Panc1 (cell line): ENCODE data around the gene TAX1BP1. TPM values are rescaled to one million over a fixed set of nuclear protein-coding genes. Genes with fewer than 3 reads are reported as not detected.

Experiments used
- ATAC-seq: fragments of 200-7000 bp; cut with Tn5 transposase; 2 replicates; pipeline ENCODE4 v1.9.1; 2020; ENCODE audit warnings: mild to moderate bottlenecking, moderate library complexity
- BruUV-seq: library from RNA; stranded (reverse); fragments of 400-500 nt; replicated peaks from 2 replicates; lab custom pipeline; 2021; lab: Mats Ljungman, UMichigan
- CTCF ChIA-PET: fragments of 300-600 bp; sonication (Branson Sonifier 250); formaldehyde crosslinking; loops from one replicate; lab custom pipeline; 2022; ENCODE audit warnings: antibody characterized with exemption; lab: Charles Lee
- POLR2A ChIA-PET: fragments of 300-600 bp; sonication (Branson Sonifier 250); formaldehyde crosslinking; loops from one replicate; lab custom pipeline; 2022; ENCODE audit warnings: antibody characterized with exemption; lab: Charles Lee
- DNase-seq: peaks from one replicate; pipeline ENCODE4 v3.0.0-alpha.2; 2010; ENCODE audit warnings: low read depth, low spot score
- H3K27ac ChIP-seq: 2 replicates; pipeline ENCODE4 v1.5.1; 2011; ENCODE audit warnings: mild to moderate bottlenecking, low read length, inconsistent platforms
- H3K27me3 ChIP-seq: fragments of 200-500 bp; sonication (Bioruptor generic); 2 replicates; pipeline ENCODE4 v1.6.0; 2014; ENCODE audit warnings: low read length, inconsistent platforms; ENCODE audit not compliant: control insufficient read depth, insufficient read depth
- H3K36me3 ChIP-seq: fragments of 200-500 bp; sonication (Bioruptor generic); 2 replicates; pipeline ENCODE4 v1.5.1; 2014; ENCODE audit warnings: inconsistent platforms, mild to moderate bottlenecking, low read length, moderate library complexity; ENCODE audit not compliant: control insufficient read depth, insufficient read depth
- H3K4me1 ChIP-seq: 2 replicates; pipeline ENCODE4 v1.5.1; 2011; ENCODE audit warnings: inconsistent platforms, mild to moderate bottlenecking, low read length, moderate library complexity; ENCODE audit not compliant: control insufficient read depth, insufficient read depth
- H3K4me3 ChIP-seq, 2 experiments: 2 replicates each; pipeline ENCODE4 v1.5.1; 2011 to 2012; ENCODE audit warnings: low read depth in 2 of 2, low read length in 2 of 2, mild to moderate bottlenecking in 2 of 2, inconsistent platforms in 1 of 2, moderate library complexity in 1 of 2
- H3K9me3 ChIP-seq: fragments of 200-500 bp; sonication (Bioruptor generic); 2 replicates; pipeline ENCODE4 v1.5.1; 2014; ENCODE audit warnings: low read depth, mild to moderate bottlenecking, inconsistent platforms, low read length, moderate library complexity; ENCODE audit not compliant: control insufficient read depth, insufficient read depth
- POLR2AphosphoS5 ChIP-seq: IDR thresholded peaks from 2 replicates; pipeline ENCODE4 v1.6.1; 2012; ENCODE audit warnings: mild to moderate bottlenecking, low read depth, low read length, moderate library complexity
- SIN3A ChIP-seq: IDR thresholded peaks from 2 replicates; pipeline ENCODE4 v1.6.1; 2012; ENCODE audit warnings: low read depth, mild to moderate bottlenecking, low read length, moderate library complexity, borderline replicate concordance; ENCODE audit not compliant: insufficient read depth
- TCF7L2 ChIP-seq: IDR thresholded peaks from 2 replicates; pipeline ENCODE4 v1.6.1; 2011; ENCODE audit warnings: mild to moderate bottlenecking, low read depth, low read length, inconsistent platforms
- in situ Hi-C: cut with HindIII; loops from 2 replicates; pipeline ENCODE4 v1.10.0; 2016; ENCODE audit warnings: low sequenced_read_pairs, low pct_unique_long_range_greater_than_20kb
- intact Hi-C: fragments of 100-400 bp; cut with micrococcal nuclease; formaldehyde crosslinking; loops from one replicate; pipeline ENCODE4 v1.10.0; 2022; ENCODE audit not compliant: unreplicated experiment
- total RNA-seq: library from RNA; stranded (reverse); gene quantifications from one replicate; pipeline ENCODE4 v1.2.1, GENCODE V29; 2021; ENCODE audit not compliant: unreplicated experiment
- TF ChIP-seq, protein P1 (sequence below): fragments of 450-650 bp; IDR thresholded peaks from 2 replicates; pipeline ENCODE4 v1.5.1; 2017; ENCODE audit warnings: mild to moderate bottlenecking
- TF ChIP-seq, protein P2 (sequence below), 2 experiments: IDR thresholded peaks; 2 replicates each; pipeline ENCODE4 v1.6.1; 2011 to 2012; ENCODE audit warnings: low read depth in 2 of 2, control low read depth in 1 of 2, low read length in 1 of 2, mild to moderate bottlenecking in 1 of 2, moderate library complexity in 1 of 2; ENCODE audit not compliant: insufficient read depth in 1 of 2

The TAX1BP1 gene
- total RNA-seq, 1 experiment from 2014 or later: 125 TPM

DNA sequence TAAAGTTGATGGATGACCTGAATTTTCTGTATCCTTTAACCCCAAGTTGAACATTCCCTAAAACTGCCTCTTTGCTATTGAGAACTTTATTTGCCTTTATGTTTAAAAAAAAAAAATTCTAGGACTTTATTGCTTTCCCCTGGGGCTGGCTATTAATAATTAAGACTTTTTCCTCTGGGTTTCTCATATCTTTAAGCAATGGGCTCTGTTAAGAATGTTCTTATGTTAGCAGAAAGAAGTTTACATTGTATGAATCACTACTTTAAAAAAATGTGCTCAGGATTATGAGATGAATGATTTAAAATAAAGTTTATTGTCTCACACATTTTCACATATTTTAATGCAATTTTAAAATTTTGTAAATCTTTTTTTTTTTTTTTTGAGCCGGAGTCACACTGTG lies 19.5 kb downstream of the TAX1BP1 start:
- Histone ChIP-seq H3K36me3 (peaks cover 28% of the 10 kb centered on the region), H3K4me1 (peaks cover 5% of the 10 kb centered on the region; the same call in 1 of the 2 replicates), H3K27ac (no peak overlapping the region), H3K9me3 (no peaks in the 10 kb centered on the region), H3K4me3 (no peak overlapping the region), H3K27me3 (no peaks in the 10 kb centered on the region)
- ATAC-seq (no peak), DNase-seq (no peak)
- intact Hi-C loops: no loop called here
- no TSS peak for BruUV-seq
- TF ChIP-seq TCF7L2: no peak
- TF ChIP-seq, protein P1, sequence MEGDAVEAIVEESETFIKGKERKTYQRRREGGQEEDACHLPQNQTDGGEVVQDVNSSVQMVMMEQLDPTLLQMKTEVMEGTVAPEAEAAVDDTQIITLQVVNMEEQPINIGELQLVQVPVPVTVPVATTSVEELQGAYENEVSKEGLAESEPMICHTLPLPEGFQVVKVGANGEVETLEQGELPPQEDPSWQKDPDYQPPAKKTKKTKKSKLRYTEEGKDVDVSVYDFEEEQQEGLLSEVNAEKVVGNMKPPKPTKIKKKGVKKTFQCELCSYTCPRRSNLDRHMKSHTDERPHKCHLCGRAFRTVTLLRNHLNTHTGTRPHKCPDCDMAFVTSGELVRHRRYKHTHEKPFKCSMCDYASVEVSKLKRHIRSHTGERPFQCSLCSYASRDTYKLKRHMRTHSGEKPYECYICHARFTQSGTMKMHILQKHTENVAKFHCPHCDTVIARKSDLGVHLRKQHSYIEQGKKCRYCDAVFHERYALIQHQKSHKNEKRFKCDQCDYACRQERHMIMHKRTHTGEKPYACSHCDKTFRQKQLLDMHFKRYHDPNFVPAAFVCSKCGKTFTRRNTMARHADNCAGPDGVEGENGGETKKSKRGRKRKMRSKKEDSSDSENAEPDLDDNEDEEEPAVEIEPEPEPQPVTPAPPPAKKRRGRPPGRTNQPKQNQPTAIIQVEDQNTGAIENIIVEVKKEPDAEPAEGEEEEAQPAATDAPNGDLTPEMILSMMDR: no peak
- TF ChIP-seq SIN3A: no peak
- ChIA-PET CTCF (no interaction called here), POLR2A (no interaction called here)
- in situ Hi-C loops: no loop called here

DNA sequence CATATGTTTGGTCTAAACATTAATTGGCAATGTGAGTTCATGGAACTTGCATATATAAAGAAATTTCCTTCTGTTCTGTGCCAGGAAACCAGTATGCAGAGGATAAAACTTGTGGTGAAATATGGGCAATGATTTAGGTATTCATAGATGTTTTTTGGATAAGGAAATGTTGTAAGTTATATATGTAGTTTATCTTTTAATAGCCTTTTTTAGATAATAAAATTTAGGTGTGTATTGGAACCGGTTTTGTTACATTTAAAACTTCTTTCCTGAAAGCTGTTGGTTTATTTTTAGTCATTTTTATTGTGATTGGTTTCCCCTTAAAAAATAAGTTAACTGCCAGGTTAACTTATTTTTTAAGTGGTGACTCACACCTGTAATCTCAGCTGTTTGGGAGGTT lies 22.1 kb downstream of the TAX1BP1 start:
- DNase-seq (no peak), ATAC-seq (no peak)
- no TSS peak for BruUV-seq
- H3K4me1 ChIP-seq: peaks cover 13% of the 10 kb centered on the region; the same call in 1 of the 2 replicates
- H3K4me3 ChIP-seq: no peak overlapping the region
- no peak for TF ChIP-seq TCF7L2
- TF ChIP-seq SIN3A: no peak
- TF ChIP-seq, protein P1: no peak
- TF ChIP-seq, protein P2, sequence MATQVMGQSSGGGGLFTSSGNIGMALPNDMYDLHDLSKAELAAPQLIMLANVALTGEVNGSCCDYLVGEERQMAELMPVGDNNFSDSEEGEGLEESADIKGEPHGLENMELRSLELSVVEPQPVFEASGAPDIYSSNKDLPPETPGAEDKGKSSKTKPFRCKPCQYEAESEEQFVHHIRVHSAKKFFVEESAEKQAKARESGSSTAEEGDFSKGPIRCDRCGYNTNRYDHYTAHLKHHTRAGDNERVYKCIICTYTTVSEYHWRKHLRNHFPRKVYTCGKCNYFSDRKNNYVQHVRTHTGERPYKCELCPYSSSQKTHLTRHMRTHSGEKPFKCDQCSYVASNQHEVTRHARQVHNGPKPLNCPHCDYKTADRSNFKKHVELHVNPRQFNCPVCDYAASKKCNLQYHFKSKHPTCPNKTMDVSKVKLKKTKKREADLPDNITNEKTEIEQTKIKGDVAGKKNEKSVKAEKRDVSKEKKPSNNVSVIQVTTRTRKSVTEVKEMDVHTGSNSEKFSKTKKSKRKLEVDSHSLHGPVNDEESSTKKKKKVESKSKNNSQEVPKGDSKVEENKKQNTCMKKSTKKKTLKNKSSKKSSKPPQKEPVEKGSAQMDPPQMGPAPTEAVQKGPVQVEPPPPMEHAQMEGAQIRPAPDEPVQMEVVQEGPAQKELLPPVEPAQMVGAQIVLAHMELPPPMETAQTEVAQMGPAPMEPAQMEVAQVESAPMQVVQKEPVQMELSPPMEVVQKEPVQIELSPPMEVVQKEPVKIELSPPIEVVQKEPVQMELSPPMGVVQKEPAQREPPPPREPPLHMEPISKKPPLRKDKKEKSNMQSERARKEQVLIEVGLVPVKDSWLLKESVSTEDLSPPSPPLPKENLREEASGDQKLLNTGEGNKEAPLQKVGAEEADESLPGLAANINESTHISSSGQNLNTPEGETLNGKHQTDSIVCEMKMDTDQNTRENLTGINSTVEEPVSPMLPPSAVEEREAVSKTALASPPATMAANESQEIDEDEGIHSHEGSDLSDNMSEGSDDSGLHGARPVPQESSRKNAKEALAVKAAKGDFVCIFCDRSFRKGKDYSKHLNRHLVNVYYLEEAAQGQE (IDR thresholded peaks at IDR 0.05; ENCODE audit: insufficient read depth in 1 of 2, low read depth in 2 of 2, low read length in 1 of 2): no peak
- TF ChIP-seq POLR2AphosphoS5: no peak
- H3K36me3 ChIP-seq: peaks cover 19% of the 10 kb centered on the region
- H3K27me3 ChIP-seq: no peaks in the 10 kb centered on the region
- in situ Hi-C loops (no loop called here), intact Hi-C loops (no loop called here)
- ChIA-PET CTCF (no interaction called here), POLR2A (no interaction called here)
- no peaks in the 10 kb centered on the region for H3K9me3 ChIP-seq
- no peak overlapping the region for H3K27ac ChIP-seq
